OCI-LY1 (cell line): ENCODE measurements around the gene WNT7B.

ENCODE experiments used
- CTCF ChIP-seq: fragments of 200-600 bp; sonication (generic), shearing (Covaris generic); IDR thresholded peaks from 2 replicates; pipeline ENCODE4 v1.5.1; 2017; ENCODE audit warnings: mild to moderate bottlenecking, antibody characterized with exemption, low read length, moderate library complexity, mixed read lengths
- EZH2 ChIP-seq: fragments of 200-600 bp; sonication (generic), shearing (Covaris generic); IDR thresholded peaks from 2 replicates; pipeline ENCODE4 v1.8.0; 2017; ENCODE audit warnings: borderline replicate concordance, mixed run types, mild to moderate bottlenecking, antibody characterized with exemption, low read length, moderate library complexity, mixed read lengths

- TF ChIP-seq CTCF (no peak), EZH2 (no peak)
Measured at GRCh38 chr22:45887202-45888131, 89.5 kb downstream of the WNT7B start.
